Natural killer cell (primary cell): ENCODE results near the gene GLRB. TPM values are rescaled to one million over a fixed set of nuclear protein-coding genes. Genes with fewer than 3 reads are reported as not detected.

Experiments
- ATAC-seq, 3 donors: fragments of 150-1000 bp in 2 of 3; fragments of 200-7000 bp in 1 of 3; cut with Tn5 transposase; 1 replicate in 1 of 3; 2 replicates in 2 of 3; pipeline ENCODE4 v1.10.0; 2021; ENCODE audit warnings: mild to moderate bottlenecking in 2 of 3, moderate library complexity in 2 of 3
- DNase-seq, 2 donors: peaks; one replicate each; pipeline versions ENCODE4 v3.0.0 to v3.0.0-alpha.2; 2013 to 2021; ENCODE audit warnings: mixed read lengths in 1 of 2
- H3K27ac ChIP-seq: one replicate; pipeline ENCODE4 v1.5.1; 2013; ENCODE audit warnings: mild to moderate bottlenecking, low read length
- H3K27me3 ChIP-seq: one replicate; pipeline ENCODE4 v1.6.1; 2013; ENCODE audit warnings: low read length; ENCODE audit not compliant: control insufficient read depth, insufficient read depth
- H3K36me3 ChIP-seq: one replicate; pipeline ENCODE4 v1.6.1; 2013; ENCODE audit warnings: low read length; ENCODE audit not compliant: control insufficient read depth, insufficient read depth
- H3K4me1 ChIP-seq: one replicate; pipeline ENCODE4 v1.6.1; 2013; ENCODE audit warnings: low read length; ENCODE audit not compliant: control insufficient read depth, insufficient read depth
- H3K4me3 ChIP-seq: one replicate; pipeline ENCODE4 v1.5.1; 2013; ENCODE audit warnings: low read length
- H3K9me3 ChIP-seq: one replicate; pipeline ENCODE4 v1.6.1; 2013; ENCODE audit warnings: low read length; ENCODE audit not compliant: control insufficient read depth, insufficient read depth
- H3K27ac Mint-ChIP-seq, 2 donors: one replicate each; pipeline ENCODE4 v1.8.0; 2022; ENCODE audit warnings: mild to moderate bottlenecking in 2 of 2, mixed read lengths in 2 of 2, moderate library complexity in 1 of 2
- H3K27me3 Mint-ChIP-seq, 2 donors: one replicate each; pipeline ENCODE4 v1.8.0; 2022; ENCODE audit warnings: low read depth in 2 of 2, mixed read lengths in 2 of 2
- H3K36me3 Mint-ChIP-seq: one replicate; pipeline ENCODE4 v1.8.0; 2022; ENCODE audit warnings: mixed read lengths
- H3K4me1 Mint-ChIP-seq, 2 donors: one replicate each; pipeline ENCODE4 v1.8.0; 2022; ENCODE audit warnings: mixed read lengths in 2 of 2
- H3K4me3 Mint-ChIP-seq: one replicate; pipeline ENCODE4 v1.8.0; 2022; ENCODE audit warnings: mild to moderate bottlenecking, moderate library complexity, mixed read lengths
- H3K9me3 Mint-ChIP-seq, 2 donors: one replicate each; pipeline ENCODE4 v1.8.0; 2022; ENCODE audit warnings: mixed read lengths in 2 of 2
- WGBS: methylation state at CpG from one replicate; pipeline ENCODE4 v1.1.7; 2013; ENCODE audit warnings: missing lambda C conversion rate; ENCODE audit not compliant: insufficient coverage; 5-methylcytosine and 5-hydroxymethylcytosine counted together
- intact Hi-C: fragments of 100-400 bp; cut with micrococcal nuclease; formaldehyde crosslinking; loops from one replicate; pipeline ENCODE4 v1.14.2; 2022
- total RNA-seq, 4 donors: library from RNA; stranded (reverse); fragments of 120-200 nt in 1 of 4; gene quantifications; one replicate each; pipeline versions ENCODE4 v1.2.3 to v1.2.4, GENCODE V29; 2013 to 2022
- TF ChIP-seq, protein P1 (sequence below): fragments of 200-600 bp; IDR thresholded peaks from one replicate; pipeline ENCODE4 v1.8.0; 2022; ENCODE audit warnings: antibody characterized with exemption

Gene GLRB
- total RNA-seq, 3 donors from 2014 or later (not counting 1 experiment from before 2014, with no cell fraction given), result not detected

DNA sequence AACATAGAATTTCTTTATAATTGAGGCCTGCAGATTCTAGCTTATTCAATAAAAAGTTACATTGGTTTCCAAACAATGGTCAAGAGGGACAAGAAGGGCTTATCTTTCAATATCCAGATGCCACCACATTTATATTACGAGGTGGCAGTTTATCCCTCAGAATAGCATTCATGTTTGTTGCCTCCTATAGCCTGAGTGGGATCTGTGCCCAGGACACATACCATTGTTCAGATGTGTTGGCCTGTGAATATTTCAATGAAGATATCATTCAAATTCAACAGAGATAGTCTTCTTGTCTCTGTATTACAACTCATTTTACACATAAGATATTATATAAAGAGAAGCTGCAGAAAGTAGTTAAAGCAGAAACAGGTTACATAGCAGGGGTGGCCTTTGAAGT, 20.5 kb downstream of the GLRB start:
- ATAC-seq (no peak), DNase-seq (no peak)
- Mint-ChIP-seq H3K9me3 (peaks cover 9 to 14% of the 10 kb centered on the region in 2 donors), H3K27ac (no peak overlapping the region), H3K36me3 (no peaks in the 10 kb centered on the region), H3K4me3 (no peak overlapping the region), H3K4me1 (no peaks in the 10 kb centered on the region), H3K27me3 (no peaks in the 10 kb centered on the region)
- peaks cover 6% of the 10 kb centered on the region for H3K9me3 ChIP-seq
- H3K27me3 ChIP-seq, result no peaks in the 10 kb centered on the region
- no peaks in the 10 kb centered on the region for H3K4me1 ChIP-seq
- TF ChIP-seq, protein P1, sequence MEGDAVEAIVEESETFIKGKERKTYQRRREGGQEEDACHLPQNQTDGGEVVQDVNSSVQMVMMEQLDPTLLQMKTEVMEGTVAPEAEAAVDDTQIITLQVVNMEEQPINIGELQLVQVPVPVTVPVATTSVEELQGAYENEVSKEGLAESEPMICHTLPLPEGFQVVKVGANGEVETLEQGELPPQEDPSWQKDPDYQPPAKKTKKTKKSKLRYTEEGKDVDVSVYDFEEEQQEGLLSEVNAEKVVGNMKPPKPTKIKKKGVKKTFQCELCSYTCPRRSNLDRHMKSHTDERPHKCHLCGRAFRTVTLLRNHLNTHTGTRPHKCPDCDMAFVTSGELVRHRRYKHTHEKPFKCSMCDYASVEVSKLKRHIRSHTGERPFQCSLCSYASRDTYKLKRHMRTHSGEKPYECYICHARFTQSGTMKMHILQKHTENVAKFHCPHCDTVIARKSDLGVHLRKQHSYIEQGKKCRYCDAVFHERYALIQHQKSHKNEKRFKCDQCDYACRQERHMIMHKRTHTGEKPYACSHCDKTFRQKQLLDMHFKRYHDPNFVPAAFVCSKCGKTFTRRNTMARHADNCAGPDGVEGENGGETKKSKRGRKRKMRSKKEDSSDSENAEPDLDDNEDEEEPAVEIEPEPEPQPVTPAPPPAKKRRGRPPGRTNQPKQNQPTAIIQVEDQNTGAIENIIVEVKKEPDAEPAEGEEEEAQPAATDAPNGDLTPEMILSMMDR, result no peak
- no peak overlapping the region for H3K4me3 ChIP-seq
- H3K36me3 ChIP-seq, result no peaks in the 10 kb centered on the region
- intact Hi-C loops, result no loop called here
- 64% methylated on average over 1 of the region's 1 CpG for WGBS
- no peak overlapping the region for H3K27ac ChIP-seq

DNA sequence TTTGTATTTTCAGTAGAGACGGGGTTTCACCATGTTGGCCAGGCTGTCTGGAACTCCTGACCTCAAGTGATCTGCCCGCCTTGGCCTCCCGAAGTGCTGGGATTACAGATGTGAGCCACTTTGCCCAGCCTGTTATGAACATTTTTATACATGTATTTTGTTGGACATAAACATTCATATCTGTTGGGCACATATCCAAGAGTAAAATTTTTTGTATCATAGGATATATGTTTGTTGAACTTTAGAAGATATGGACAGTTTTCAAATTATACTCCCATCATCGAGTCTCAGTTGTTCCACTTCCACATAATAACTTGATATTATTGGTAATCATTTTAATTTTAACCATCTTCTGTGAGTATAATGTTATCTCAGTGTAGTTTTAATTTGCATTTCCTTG, 23.6 kb downstream of the GLRB start:
- ATAC-seq (no peak), DNase-seq (no peak)
- Mint-ChIP-seq H3K9me3 (peaks cover 6 to 8% of the 10 kb centered on the region in 2 donors), H3K27ac (no peak overlapping the region), H3K4me1 (no peaks in the 10 kb centered on the region), H3K36me3 (no peaks in the 10 kb centered on the region), H3K4me3 (no peak overlapping the region), H3K27me3 (no peaks in the 10 kb centered on the region)
- WGBS, result 92% methylated on average over 3 of the region's 4 CpGs
- Histone ChIP-seq H3K27me3 (no peaks in the 10 kb centered on the region), H3K4me1 (no peaks in the 10 kb centered on the region), H3K36me3 (no peaks in the 10 kb centered on the region), H3K4me3 (no peak overlapping the region), H3K27ac (no peak overlapping the region), H3K9me3 (peaks cover 6% of the 10 kb centered on the region)
- intact Hi-C loops, result no loop called here
- TF ChIP-seq, protein P1, result no peak

DNA sequence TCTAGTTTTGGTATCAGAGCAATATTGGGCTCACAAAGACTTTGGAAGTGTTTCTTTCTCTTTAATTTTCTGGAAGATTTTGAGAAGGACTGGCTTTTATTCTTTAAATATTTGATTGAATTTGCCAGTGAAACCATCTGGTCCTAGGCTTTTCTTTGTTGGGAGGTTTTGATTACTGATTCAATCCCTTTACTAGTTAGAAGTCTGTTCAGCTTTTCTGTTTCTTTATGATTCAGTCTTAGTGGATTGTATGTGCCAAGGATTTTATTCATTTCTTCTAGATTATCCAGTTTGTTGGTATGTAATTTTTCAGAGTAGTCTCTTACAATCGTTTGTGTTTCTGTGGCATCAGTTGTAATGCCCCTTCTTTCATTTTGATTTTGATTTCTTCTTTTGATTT, 28.6 kb downstream of the GLRB start:
- Mint-ChIP-seq H3K27ac (no peak overlapping the region), H3K4me1 (no peaks in the 10 kb centered on the region), H3K36me3 (no peaks in the 10 kb centered on the region), H3K27me3 (no peaks in the 10 kb centered on the region), H3K9me3 (peaks cover 7 to 14% of the 10 kb centered on the region in 2 donors), H3K4me3 (no peak overlapping the region)
- H3K9me3 ChIP-seq, result no peaks in the 10 kb centered on the region
- ATAC-seq, result no peak
- no peak for DNase-seq
- H3K4me1 ChIP-seq, result no peaks in the 10 kb centered on the region
- intact Hi-C loops, result no loop called here
- H3K36me3 ChIP-seq, result no peaks in the 10 kb centered on the region
- no peak overlapping the region for H3K27ac ChIP-seq
- WGBS, result 83% methylated on average over 1 of the region's 1 CpG
- H3K4me3 ChIP-seq, result no peak overlapping the region
- no peaks in the 10 kb centered on the region for H3K27me3 ChIP-seq
- TF ChIP-seq, protein P1, result no peak

DNA sequence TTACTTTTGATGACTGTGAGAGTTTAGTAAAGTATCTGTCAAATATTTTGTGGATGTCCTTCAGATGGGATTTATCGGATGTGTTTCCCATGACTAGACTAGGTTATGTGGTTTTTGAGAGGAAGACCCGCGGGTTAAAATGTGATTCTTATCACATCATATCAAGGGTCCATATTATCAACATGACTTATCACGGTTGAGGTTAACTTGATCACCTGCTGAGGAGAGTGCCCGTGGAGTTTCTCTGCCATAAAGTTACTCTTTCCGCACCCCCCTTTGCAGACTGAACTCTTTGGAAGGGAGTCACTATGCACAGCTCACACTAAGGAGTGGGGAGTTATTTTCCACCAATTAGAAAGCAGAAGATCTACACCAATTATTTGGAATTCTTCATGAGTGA, 38.7 kb downstream of the GLRB start:
- Histone ChIP-seq H3K4me1 (no peaks in the 10 kb centered on the region), H3K27me3 (no peaks in the 10 kb centered on the region), H3K4me3 (no peak overlapping the region), H3K9me3 (peaks cover 10% of the 10 kb centered on the region), H3K27ac (no peak overlapping the region), H3K36me3 (no peaks in the 10 kb centered on the region)
- no peak overlapping the region for H3K4me3 Mint-ChIP-seq
- peaks cover 5 to 6% of the 10 kb centered on the region in 2 donors for H3K9me3 Mint-ChIP-seq
- no peak overlapping the region for H3K27ac Mint-ChIP-seq
- WGBS, result 77% methylated on average over 6 of the region's 6 CpGs
- H3K27me3 Mint-ChIP-seq, result no peaks in the 10 kb centered on the region
- H3K36me3 Mint-ChIP-seq, result peaks cover 7% of the 10 kb centered on the region
- H3K4me1 Mint-ChIP-seq, result no peaks in the 10 kb centered on the region
- TF ChIP-seq, protein P1, result no peak
- intact Hi-C loops, result no loop called here
- no peak for ATAC-seq
- DNase-seq, result no peak
